Measurements from ENCODE around the gene FCN1.
"Not testable (repeated sequence)": the region's sequence is repeated elsewhere in the genome, so short reads cannot be mapped to it uniquely, and the experiment has no call there.

FCN1 gene

GRCh38 chr9:134962065-134962972 lies 44.6 kb upstream of the FCN1 start:
- H3K4me3 ChIP-seq (ENCODE audit: low read depth in 1 of 5, low read length in 5 of 5), result no peak overlapping the region
- H3K27me3 ChIP-seq (ENCODE audit: control insufficient read depth in 5 of 5, insufficient read depth in 4 of 5, low read length in 5 of 5), result peaks cover 0 to 13% (median 8%) of the 10 kb centered on the region in 5 donors
- H3K27ac ChIP-seq (ENCODE audit: low read depth, low read length), result no peak overlapping the region
- no peak overlapping the region for H3K9ac ChIP-seq (ENCODE audit: low read length in 5 of 5)
- peaks cover 2 to 40% (median 12%) of the 10 kb centered on the region in 5 donors for H3K4me1 ChIP-seq (ENCODE audit: control insufficient read depth in 5 of 5, insufficient read depth in 5 of 5, low read length in 5 of 5)
- peaks cover 0 to 10% (median 0%) of the 10 kb centered on the region in 5 donors for H3K9me3 ChIP-seq (ENCODE audit: control insufficient read depth in 5 of 5, low read length in 5 of 5)
- no peaks in the 10 kb centered on the region for H3K36me3 ChIP-seq (ENCODE audit: control insufficient read depth in 5 of 5, insufficient read depth in 5 of 5, low read length in 5 of 5)

DNA sequence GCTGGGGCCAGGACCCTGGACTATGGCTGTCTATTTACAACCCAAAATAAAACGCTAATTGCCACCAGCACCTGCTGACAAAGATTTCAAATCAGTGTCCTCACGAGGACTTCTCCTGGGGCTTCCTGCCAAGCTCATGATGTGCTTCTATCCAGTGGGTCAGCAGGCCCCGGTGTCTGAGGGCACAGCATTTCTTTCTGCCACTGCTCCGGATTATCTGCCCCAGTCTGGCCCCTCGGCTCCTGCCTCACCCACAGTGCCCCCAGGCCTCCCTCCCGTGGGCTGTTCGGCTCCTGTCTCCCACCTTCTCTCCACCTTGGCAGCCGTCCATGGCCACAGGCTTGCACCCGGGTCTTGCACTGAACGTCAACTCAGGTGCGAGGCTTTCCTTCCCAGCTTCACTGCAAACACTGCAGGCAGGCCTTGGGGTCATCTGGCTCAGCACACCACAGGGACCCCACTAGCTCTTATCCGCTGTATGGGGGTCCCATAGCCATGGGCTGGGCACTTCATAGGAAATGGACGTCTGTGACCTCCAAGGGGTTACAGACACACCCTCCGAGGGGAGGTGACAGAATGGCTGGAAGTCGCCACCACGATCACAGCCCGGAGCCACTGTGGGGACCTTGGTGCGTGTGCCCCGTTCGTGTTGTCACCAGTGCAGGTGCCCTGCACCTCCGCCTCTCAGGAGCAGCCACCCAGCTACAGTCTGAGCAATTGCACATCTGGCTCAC lies 43.8 kb upstream of the FCN1 start:
- no peaks in the 10 kb centered on the region for H3K36me3 ChIP-seq (ENCODE audit: control insufficient read depth in 5 of 5, insufficient read depth in 5 of 5, low read length in 5 of 5)
- H3K4me3 ChIP-seq (ENCODE audit: low read depth in 1 of 5, low read length in 5 of 5), result no peak overlapping the region
- H3K27me3 ChIP-seq (ENCODE audit: control insufficient read depth in 5 of 5, insufficient read depth in 4 of 5, low read length in 5 of 5), result peaks cover 0 to 6% (median 3%) of the 10 kb centered on the region in 5 donors
- no peak overlapping the region for H3K27ac ChIP-seq (ENCODE audit: low read depth, low read length)
- peaks cover 2 to 40% (median 12%) of the 10 kb centered on the region in 5 donors for H3K4me1 ChIP-seq (ENCODE audit: control insufficient read depth in 5 of 5, insufficient read depth in 5 of 5, low read length in 5 of 5)
- H3K9ac ChIP-seq (ENCODE audit: low read length in 5 of 5), result no peak overlapping the region
- H3K9me3 ChIP-seq (ENCODE audit: control insufficient read depth in 5 of 5, low read length in 5 of 5), result peaks cover 0 to 10% (median 0%) of the 10 kb centered on the region in 5 donors

GRCh38 chr9:134960701-134961181 lies 43.0 kb upstream of the FCN1 start:
- Histone ChIP-seq H3K9me3 (ENCODE audit: control insufficient read depth in 5 of 5, low read length in 5 of 5) (peaks cover 0 to 8% (median 0%) of the 10 kb centered on the region in 5 donors), H3K27me3 (ENCODE audit: control insufficient read depth in 5 of 5, insufficient read depth in 4 of 5, low read length in 5 of 5) (peaks cover 0 to 3% (median 2%) of the 10 kb centered on the region in 5 donors)

DNA sequence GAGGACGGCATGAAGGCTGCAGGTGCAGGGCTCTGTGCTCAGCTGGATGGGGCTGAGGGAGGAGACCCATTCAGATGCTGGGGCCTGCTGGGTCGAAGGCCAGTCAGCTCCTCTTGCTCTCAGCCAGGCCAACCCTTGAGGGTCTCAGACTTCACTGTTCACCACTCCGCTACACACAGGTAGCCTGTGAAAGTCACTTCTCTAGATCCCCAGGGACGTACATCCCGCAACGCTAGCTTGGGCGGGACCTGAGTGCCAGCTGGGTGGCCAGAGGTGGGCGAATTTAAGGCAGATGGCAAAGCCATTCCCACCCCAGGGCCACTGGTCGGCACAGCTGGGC lies 42.2 kb upstream of the FCN1 start:
- Histone ChIP-seq H3K9me3 (ENCODE audit: control insufficient read depth in 5 of 5, low read length in 5 of 5) (peaks cover 0 to 4% (median 0%) of the 10 kb centered on the region in 5 donors), H3K4me3 (ENCODE audit: low read depth in 1 of 5, low read length in 5 of 5) (no peak overlapping the region), H3K27ac (ENCODE audit: low read depth, low read length) (no peak overlapping the region), H3K27me3 (ENCODE audit: control insufficient read depth in 5 of 5, insufficient read depth in 4 of 5, low read length in 5 of 5) (peaks cover 0 to 3% (median 0%) of the 10 kb centered on the region in 5 donors), H3K9ac (ENCODE audit: low read length in 5 of 5) (no peak overlapping the region), H3K36me3 (ENCODE audit: control insufficient read depth in 5 of 5, insufficient read depth in 5 of 5, low read length in 5 of 5) (no peaks in the 10 kb centered on the region), H3K4me1 (ENCODE audit: control insufficient read depth in 5 of 5, insufficient read depth in 5 of 5, low read length in 5 of 5) (peaks cover 2 to 40% (median 12%) of the 10 kb centered on the region in 5 donors)

More at GRCh38 chr9:134960701-134961181, 43.0 kb upstream of the FCN1 start:
- no peak overlapping the region for H3K4me3 ChIP-seq (ENCODE audit: low read depth in 1 of 5, low read length in 5 of 5)
- no peak overlapping the region for H3K27ac ChIP-seq (ENCODE audit: low read depth, low read length)
- H3K4me1 ChIP-seq (ENCODE audit: control insufficient read depth in 5 of 5, insufficient read depth in 5 of 5, low read length in 5 of 5), result peaks cover 2 to 40% (median 12%) of the 10 kb centered on the region in 5 donors
- no peaks in the 10 kb centered on the region for H3K36me3 ChIP-seq (ENCODE audit: control insufficient read depth in 5 of 5, insufficient read depth in 5 of 5, low read length in 5 of 5)
- H3K9ac ChIP-seq (ENCODE audit: low read length in 5 of 5), result no peak overlapping the region

GRCh38 chr9:134959126-134959970 lies 41.6 kb upstream of the FCN1 start:
- Histone ChIP-seq H3K9me3 (ENCODE audit: control insufficient read depth in 5 of 5, low read length in 5 of 5) (peaks cover 0 to 4% (median 0%) of the 10 kb centered on the region in 5 donors), H3K9ac (ENCODE audit: low read length in 5 of 5) (no peak overlapping the region), H3K4me1 (ENCODE audit: control insufficient read depth in 5 of 5, insufficient read depth in 5 of 5, low read length in 5 of 5) (peaks cover 2 to 34% (median 12%) of the 10 kb centered on the region in 5 donors), H3K36me3 (ENCODE audit: control insufficient read depth in 5 of 5, insufficient read depth in 5 of 5, low read length in 5 of 5) (no peaks in the 10 kb centered on the region), H3K27ac (ENCODE audit: low read depth, low read length) (no peak overlapping the region), H3K27me3 (ENCODE audit: control insufficient read depth in 5 of 5, insufficient read depth in 4 of 5, low read length in 5 of 5) (peaks cover 0 to 2% (median 0%) of the 10 kb centered on the region in 5 donors), H3K4me3 (ENCODE audit: low read depth in 1 of 5, low read length in 5 of 5) (no peak overlapping the region)

DNA sequence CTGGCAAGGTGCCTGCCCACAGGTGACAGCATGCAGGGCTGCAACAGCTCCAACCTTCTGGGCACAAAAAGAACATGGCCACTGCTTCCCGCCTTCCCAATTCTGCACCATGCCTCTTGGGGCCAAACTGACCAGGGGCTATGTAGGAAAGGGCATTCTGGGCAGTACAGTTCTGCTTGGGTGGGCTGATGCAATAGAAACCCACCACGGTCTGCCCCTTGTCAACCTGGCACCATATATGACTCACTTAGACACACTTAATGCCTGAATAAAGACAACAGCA lies 40.2 kb upstream of the FCN1 start:
- Histone ChIP-seq H3K27ac (ENCODE audit: low read depth, low read length) (no peak overlapping the region), H3K4me1 (ENCODE audit: control insufficient read depth in 5 of 5, insufficient read depth in 5 of 5, low read length in 5 of 5) (peaks cover 2 to 20% (median 12%) of the 10 kb centered on the region in 5 donors), H3K27me3 (ENCODE audit: control insufficient read depth in 5 of 5, insufficient read depth in 4 of 5, low read length in 5 of 5) (no peaks in the 10 kb centered on the region), H3K4me3 (ENCODE audit: low read depth in 1 of 5, low read length in 5 of 5) (no peak overlapping the region), H3K9ac (ENCODE audit: low read length in 5 of 5) (no peak overlapping the region), H3K9me3 (ENCODE audit: control insufficient read depth in 5 of 5, low read length in 5 of 5) (peaks cover 0 to 4% (median 0%) of the 10 kb centered on the region in 5 donors), H3K36me3 (ENCODE audit: control insufficient read depth in 5 of 5, insufficient read depth in 5 of 5, low read length in 5 of 5) (no peaks in the 10 kb centered on the region)

GRCh38 chr9:134957165-134957944 lies 39.6 kb upstream of the FCN1 start:
- Histone ChIP-seq H3K27ac (ENCODE audit: low read depth, low read length) (no peak overlapping the region), H3K4me3 (ENCODE audit: low read depth in 1 of 5, low read length in 5 of 5) (no peak overlapping the region), H3K27me3 (ENCODE audit: control insufficient read depth in 5 of 5, insufficient read depth in 4 of 5, low read length in 5 of 5) (no peaks in the 10 kb centered on the region), H3K36me3 (ENCODE audit: control insufficient read depth in 5 of 5, insufficient read depth in 5 of 5, low read length in 5 of 5) (no peaks in the 10 kb centered on the region), H3K9me3 (ENCODE audit: control insufficient read depth in 5 of 5, low read length in 5 of 5) (peaks cover 0 to 5% (median under 1%) of the 10 kb centered on the region in 5 donors), H3K4me1 (ENCODE audit: control insufficient read depth in 5 of 5, insufficient read depth in 5 of 5, low read length in 5 of 5) (peaks cover 2 to 15% (median 10%) of the 10 kb centered on the region in 5 donors), H3K9ac (ENCODE audit: low read length in 5 of 5) (no peak overlapping the region)

DNA sequence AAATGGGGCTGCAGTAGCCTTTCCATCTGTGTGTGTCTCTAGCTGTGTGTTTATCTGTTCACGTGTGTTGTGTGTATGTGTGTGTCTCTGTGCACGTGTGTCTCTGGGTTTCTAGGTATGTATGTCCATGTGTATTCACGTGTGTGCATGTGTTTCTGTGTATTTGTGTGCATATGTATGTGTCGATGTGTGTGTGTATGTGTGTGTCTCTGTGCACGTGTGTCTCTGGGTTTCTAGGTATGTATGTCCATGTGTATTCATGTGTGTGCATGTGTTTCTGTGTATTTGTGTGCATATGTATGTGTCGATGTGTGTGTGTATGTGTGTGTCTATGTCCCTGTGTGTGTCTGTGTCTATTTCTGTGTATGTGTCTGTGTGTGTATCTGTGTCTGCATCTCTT lies 38.7 kb upstream of the FCN1 start:
- not testable (repeated sequence) for H3K4me3 ChIP-seq (ENCODE audit: low read depth in 1 of 5, low read length in 5 of 5); H3K36me3 ChIP-seq (ENCODE audit: control insufficient read depth in 5 of 5, insufficient read depth in 5 of 5, low read length in 5 of 5); H3K4me1 ChIP-seq (ENCODE audit: control insufficient read depth in 5 of 5, insufficient read depth in 5 of 5, low read length in 5 of 5); H3K27me3 ChIP-seq (ENCODE audit: control insufficient read depth in 5 of 5, insufficient read depth in 4 of 5, low read length in 5 of 5); H3K27ac ChIP-seq (ENCODE audit: low read depth, low read length); H3K9ac ChIP-seq (ENCODE audit: low read length in 5 of 5)
- H3K9me3 ChIP-seq (ENCODE audit: control insufficient read depth in 5 of 5, low read length in 5 of 5), result peaks cover 0 to 11% (median 6%) of the 10 kb centered on the region in 5 donors

DNA sequence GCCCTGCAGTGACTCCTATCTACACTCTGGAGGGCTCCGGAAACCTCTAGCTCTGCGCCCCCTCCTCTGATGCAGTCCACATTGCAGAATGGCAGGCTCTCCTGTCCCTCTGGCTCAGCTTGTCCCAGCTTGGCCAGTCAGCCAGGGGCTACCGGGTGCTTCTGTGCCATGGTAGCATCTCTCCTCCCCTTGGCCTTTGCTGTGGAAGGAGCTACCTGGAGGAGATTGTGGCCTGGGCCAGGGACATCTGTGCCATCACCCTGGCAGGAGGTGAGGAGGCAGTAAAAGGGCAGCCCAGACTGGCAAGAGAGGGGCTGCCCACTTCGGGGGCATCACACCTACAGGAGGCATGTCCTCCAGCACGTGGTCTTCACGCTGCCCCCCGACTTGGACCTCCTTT lies 38.1 kb upstream of the FCN1 start:
- no peak overlapping the region for H3K27ac ChIP-seq (ENCODE audit: low read depth, low read length)
- H3K4me3 ChIP-seq (ENCODE audit: low read depth in 1 of 5, low read length in 5 of 5), result no peak overlapping the region
- no peaks in the 10 kb centered on the region for H3K27me3 ChIP-seq (ENCODE audit: control insufficient read depth in 5 of 5, insufficient read depth in 4 of 5, low read length in 5 of 5)
- peaks cover 0 to 11% (median 6%) of the 10 kb centered on the region in 5 donors for H3K9me3 ChIP-seq (ENCODE audit: control insufficient read depth in 5 of 5, low read length in 5 of 5)
- no peaks in the 10 kb centered on the region for H3K4me1 ChIP-seq (ENCODE audit: control insufficient read depth in 5 of 5, insufficient read depth in 5 of 5, low read length in 5 of 5)
- no peak overlapping the region for H3K9ac ChIP-seq (ENCODE audit: low read length in 5 of 5)
- H3K36me3 ChIP-seq (ENCODE audit: control insufficient read depth in 5 of 5, insufficient read depth in 5 of 5, low read length in 5 of 5), result no peaks in the 10 kb centered on the region
